Fibroblast of mammary gland (primary cell): Measurements from ENCODE around the gene SF1.

ENCODE experiments used
- DNase-seq: peaks from one replicate; pipeline ENCODE4 v3.0.0-alpha.2; 2010; ENCODE audit warnings: low read depth
- H3K4me3 ChIP-seq: 2 replicates; pipeline ENCODE4 v1.5.1; 2011; ENCODE audit warnings: low read depth, mild to moderate bottlenecking, low read length, moderate library complexity; ENCODE audit not compliant: control insufficient read depth
- TF ChIP-seq, protein P1 (sequence below): conservative IDR thresholded peaks from 2 replicates; pipeline ENCODE4 v1.5.1; 2011; ENCODE audit warnings: low read depth, low read length, inconsistent platforms; ENCODE audit not compliant: control insufficient read depth, insufficient read depth

The SF1 gene

GRCh38 chr11:64751580-64751979, 26.8 kb downstream of the SF1 start:
- H3K4me3 ChIP-seq, result no peak overlapping the region
- DNase-seq, result no peak
- TF ChIP-seq, protein P1, sequence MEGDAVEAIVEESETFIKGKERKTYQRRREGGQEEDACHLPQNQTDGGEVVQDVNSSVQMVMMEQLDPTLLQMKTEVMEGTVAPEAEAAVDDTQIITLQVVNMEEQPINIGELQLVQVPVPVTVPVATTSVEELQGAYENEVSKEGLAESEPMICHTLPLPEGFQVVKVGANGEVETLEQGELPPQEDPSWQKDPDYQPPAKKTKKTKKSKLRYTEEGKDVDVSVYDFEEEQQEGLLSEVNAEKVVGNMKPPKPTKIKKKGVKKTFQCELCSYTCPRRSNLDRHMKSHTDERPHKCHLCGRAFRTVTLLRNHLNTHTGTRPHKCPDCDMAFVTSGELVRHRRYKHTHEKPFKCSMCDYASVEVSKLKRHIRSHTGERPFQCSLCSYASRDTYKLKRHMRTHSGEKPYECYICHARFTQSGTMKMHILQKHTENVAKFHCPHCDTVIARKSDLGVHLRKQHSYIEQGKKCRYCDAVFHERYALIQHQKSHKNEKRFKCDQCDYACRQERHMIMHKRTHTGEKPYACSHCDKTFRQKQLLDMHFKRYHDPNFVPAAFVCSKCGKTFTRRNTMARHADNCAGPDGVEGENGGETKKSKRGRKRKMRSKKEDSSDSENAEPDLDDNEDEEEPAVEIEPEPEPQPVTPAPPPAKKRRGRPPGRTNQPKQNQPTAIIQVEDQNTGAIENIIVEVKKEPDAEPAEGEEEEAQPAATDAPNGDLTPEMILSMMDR, result no peak

DNA sequence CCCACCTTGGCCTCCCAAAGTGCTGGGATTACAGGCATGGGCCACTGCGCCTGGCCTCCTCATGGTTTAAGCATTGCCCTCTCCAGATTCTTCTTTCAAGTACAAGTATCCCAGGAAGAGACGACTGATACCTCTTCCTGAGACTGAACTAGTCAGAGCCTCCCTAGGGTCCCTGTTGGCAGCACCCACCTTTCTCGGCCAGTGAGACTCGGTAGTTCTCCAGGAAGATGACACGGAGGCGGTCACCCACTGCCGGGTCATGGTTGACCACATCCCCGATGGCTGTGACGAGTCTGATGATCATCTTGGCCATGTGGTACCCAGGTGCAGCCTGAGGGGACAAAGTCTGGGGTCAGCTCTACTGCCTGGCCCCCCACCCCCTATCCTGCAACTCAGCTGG, 27.2 kb downstream of the SF1 start:
- no peak for DNase-seq
- H3K4me3 ChIP-seq, result no peak overlapping the region
- TF ChIP-seq, protein P1, result no peak

DNA sequence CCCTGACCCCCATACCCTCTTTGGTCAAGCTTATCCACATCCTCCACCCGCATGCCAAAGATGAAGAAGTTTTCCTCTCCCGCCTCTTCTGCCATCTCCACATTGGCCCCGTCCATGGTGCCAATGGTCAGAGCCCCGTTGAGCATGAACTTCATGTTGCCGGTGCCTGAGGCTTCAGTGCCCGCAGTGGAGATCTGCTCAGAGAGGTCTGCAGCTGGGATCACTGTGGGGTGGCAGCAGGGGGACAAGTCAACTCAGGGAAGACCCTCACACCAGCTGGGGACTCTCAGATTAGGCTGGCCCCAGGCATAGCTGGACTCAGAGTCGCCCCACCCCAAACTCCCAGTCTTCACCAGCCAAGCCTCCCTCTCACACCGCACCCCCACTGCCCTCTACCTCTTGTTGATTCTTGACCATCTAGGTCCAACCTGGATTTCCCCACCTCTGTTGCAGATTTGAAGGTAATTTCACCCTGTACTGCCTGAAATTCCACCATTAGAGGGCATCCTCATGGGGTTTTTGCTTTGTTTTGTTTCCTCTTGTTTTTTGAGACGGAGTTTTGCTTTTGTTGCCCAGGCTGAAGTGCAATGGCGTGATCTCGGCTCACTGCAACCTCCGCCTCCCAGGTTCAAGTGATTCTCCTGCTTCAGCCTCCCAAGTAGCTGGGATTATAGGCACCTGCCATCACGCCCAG, 27.8 kb downstream of the SF1 start:
- no peak for DNase-seq
- H3K4me3 ChIP-seq, result no peak overlapping the region
- TF ChIP-seq, protein P1, result no peak

DNA sequence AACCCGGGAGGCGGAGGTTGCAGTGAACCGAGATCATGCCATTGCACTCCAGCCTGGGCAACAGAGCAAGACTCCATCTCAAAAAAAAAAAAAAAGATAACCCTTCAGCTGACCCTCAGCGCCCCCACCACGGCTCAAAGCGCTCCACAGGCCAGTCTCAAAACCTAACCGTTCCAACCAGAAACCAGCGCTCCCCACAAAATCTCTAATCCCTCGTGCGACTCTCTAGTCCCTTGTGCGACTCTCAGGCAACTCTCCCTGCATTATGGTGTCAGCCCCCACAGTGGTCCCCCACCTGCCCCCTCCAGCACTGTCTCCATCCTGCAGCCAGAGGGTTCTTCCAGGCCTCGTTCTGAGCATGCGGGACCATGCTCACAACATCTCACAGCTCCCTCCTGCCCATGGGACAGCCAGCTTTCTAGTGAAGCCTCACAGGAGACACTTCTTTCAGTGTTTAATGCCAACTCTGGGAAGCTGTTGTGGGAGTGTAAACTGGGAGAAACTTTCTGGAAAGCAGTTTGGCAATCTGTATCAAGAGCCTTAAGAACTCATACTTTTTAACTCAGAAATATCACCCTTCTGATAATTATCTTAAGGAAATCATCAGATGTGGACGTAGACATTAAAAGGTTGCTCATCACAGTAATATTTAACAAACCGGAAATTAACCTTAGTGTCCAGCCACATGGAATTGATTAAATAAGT, 30.2 kb downstream of the SF1 start:
- peak; percentile 71 for DNase-seq
- TF ChIP-seq, protein P1, result no peak
- H3K4me3 ChIP-seq, result no peak overlapping the region

DNA sequence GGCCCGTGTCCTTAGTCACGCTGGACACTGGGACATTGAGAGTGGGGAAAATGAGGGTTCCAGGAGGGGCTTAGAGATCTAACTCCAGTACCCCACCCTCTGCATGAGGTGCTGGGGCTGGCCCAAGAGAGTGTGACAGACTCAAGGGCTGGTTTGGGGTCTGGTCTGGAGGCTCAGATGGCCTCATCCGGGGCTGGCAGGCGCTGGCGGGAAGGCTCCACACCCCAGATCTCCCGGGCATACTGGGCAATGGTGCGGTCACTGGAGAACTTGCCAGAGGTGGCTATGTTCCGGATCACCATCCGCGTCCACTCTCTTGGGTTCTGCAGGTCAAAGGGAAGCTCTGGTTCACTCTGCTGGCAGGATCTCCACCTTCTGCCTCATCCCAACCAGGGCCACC, 31.9 kb downstream of the SF1 start:
- TF ChIP-seq, protein P1, result no peak
- no peak overlapping the region for H3K4me3 ChIP-seq
- DNase-seq, result no peak

DNA sequence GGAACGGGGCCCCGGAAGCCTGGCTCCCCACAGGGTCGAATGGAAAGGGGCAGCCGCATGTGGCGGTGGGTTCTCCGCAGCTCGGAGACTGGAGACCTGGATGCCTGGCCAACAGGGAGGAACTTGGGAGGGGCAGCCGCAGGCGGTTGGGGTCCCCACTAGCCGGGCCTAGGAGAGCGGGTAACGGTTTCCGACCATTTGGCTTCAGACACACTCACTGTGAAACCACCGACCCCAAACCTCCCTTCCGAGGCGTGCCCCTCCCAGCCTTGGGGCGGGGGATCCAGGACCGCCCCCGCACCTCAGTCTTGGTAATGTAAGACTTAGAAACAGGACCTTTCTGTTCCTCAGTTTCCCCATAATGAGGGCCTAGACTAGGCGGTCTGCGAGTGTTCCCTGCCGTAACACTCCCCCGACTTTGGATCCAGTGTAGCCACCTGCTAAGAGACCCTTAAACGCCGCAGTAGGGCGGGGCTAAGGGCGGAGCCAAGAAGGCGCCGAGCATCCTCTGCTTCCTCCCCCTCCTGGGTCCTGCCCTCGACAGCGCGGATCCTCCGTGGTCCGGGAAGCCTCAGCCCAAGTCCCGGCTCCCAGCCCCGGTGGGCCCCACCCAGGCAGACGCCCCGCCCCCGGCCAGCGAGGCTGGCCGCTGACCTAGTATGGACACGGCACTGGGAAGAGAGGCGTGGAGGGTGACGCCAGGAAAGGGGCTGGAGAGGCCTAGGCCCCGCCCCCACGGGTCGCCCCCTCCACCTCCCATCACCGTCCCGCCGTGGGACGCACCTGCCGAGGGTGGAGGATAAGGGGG, 32.6 kb downstream of the SF1 start:
- H3K4me3 ChIP-seq, result peak overlapping the region; percentile 8

More for the DNA sequence above, 32.6 kb downstream of the SF1 start:
- DNase-seq, result peak; percentile 48
- TF ChIP-seq, protein P1, result no peak
